Ovary (tissue), 9 donors: ENCODE data around the gene OR51B4. TPM values are rescaled to one million over a fixed set of nuclear protein-coding genes. Genes with fewer than 3 reads are reported as not detected.

Source experiments
- DNase-seq, 5 donors: peaks; one replicate each; pipeline ENCODE4 v3.0.0-alpha.2; 2019 to 2020
- H3K27ac ChIP-seq, 2 donors: fragments of 200-600 bp; one replicate each; pipeline versions ENCODE4 v1.5.1 to v1.8.0; 2019 to 2022
- H3K27me3 ChIP-seq: fragments of 200-600 bp; one replicate; pipeline ENCODE4 v1.8.0; 2022
- H3K36me3 ChIP-seq: fragments of 200-600 bp; sonication (generic); one replicate; pipeline ENCODE4 v1.5.1; 2019
- H3K4me1 ChIP-seq: one replicate; pipeline ENCODE4 v1.8.1; 2013; ENCODE audit warnings: mild to moderate bottlenecking, moderate library complexity; ENCODE audit not compliant: insufficient read depth
- H3K4me3 ChIP-seq: fragments of 200-600 bp; sonication (generic); one replicate; pipeline ENCODE4 v1.5.1; 2017
- H3K9me3 ChIP-seq, 2 donors: fragments of 200-600 bp in 1 of 2; sonication (generic) in 1 of 2; one replicate each; pipeline versions ENCODE4 v1.5.1 to v1.8.1; 2013 to 2019; ENCODE audit warnings: mild to moderate bottlenecking in 1 of 2, moderate library complexity in 1 of 2
- CTCF ChIP-seq, 3 donors: fragments of 450-650 bp in 2 of 3; fragments of 200-600 bp in 1 of 3; IDR thresholded peaks; one replicate each; pipeline versions ENCODE4 v1.5.1 to v1.8.0; 2016 to 2022; ENCODE audit warnings: antibody characterized with exemption in 3 of 3, mild to moderate bottlenecking in 1 of 3
- EP300 ChIP-seq: sonication (generic); formaldehyde crosslinking; IDR thresholded peaks from one replicate; pipeline ENCODE4 v1.6.1; 2017; ENCODE audit warnings: antibody characterized with exemption
- POLR2A ChIP-seq: fragments of 450-650 bp; IDR thresholded peaks from one replicate; pipeline ENCODE4 v1.6.1; 2017; ENCODE audit warnings: antibody characterized with exemption, mild to moderate bottlenecking, moderate library complexity
- WGBS, 3 donors: extraction: QIAGEN DNeasy Blood & Tissue Kit in 1 of 3; methylation state at CpG; one replicate each; pipeline versions ENCODE4 v1.1.5 to v1.1.7; 2013 to 2017; 5-methylcytosine and 5-hydroxymethylcytosine counted together
- intact Hi-C, 4 donors: fragments of 100-400 bp; cut with DNase I; formaldehyde crosslinking; loops; one replicate each; pipeline versions ENCODE4 v1.11.0 to v1.15.1; 2022 to 2023
- polyA plus RNA-seq, 2 donors: library from polyadenylated mRNA; stranded (reverse); fragments of 200-250 nt in 1 of 2; fragments of 350-450 nt in 1 of 2; fragmentation: Illumina TruSeq in 1 of 2; extraction: RNeasy Lipid Tissue Mini Kit (QIAGEN cat#74804) in 1 of 2; gene quantifications; one replicate each; pipeline ENCODE4 v1.2.3, GENCODE V29; 2013 to 2014
- total RNA-seq, 7 donors: library from RNA; depleted of rRNA in 2 of 7; stranded (reverse); fragments of >200 nt in 2 of 7; fragmentation: NEBNext Ultra II Directional in 3 of 7; extraction: Animal tissue kit (Norgen Biotek cat#: 25700) in 3 of 7; gene quantifications; one replicate each; pipeline versions ENCODE4 v1.1.0 to v1.2.4, GENCODE V29; 2016 to 2023
- donor health status: DM: no; HTN: no; CAD: no; lungs with moderate emphysema.
- donor health status: DM: no; HTN: no; CAD: no.
- donor health status: Bipolar disorder and iron deficiency.
- donor health status: DM: yes; HTN: yes; CAD: no.
- donor health status: DM: no; HTN: no; CAD: no.
- donor health status: DM: yes; HTN: yes; CAD: no.

The OR51B4 gene
- total and polyA plus RNA-seq, 9 donors, result 0.25 to 0.63 (median 0.46) TPM; not detected in 5

- TF ChIP-seq CTCF (IDR thresholded peaks at IDR 0.05) (no peak), POLR2A (no peak), EP300 (no peak)
- Histone ChIP-seq H3K9me3 (no peaks in the 10 kb centered on the region), H3K4me1 (no peaks in the 10 kb centered on the region), H3K27me3 (no peaks in the 10 kb centered on the region), H3K27ac (no peak overlapping the region), H3K36me3 (no peaks in the 10 kb centered on the region), H3K4me3 (no peak overlapping the region)
- 32 to 84% (median 40%) methylated on average over 2 of the region's 2 CpGs for WGBS, 3 donors
- intact Hi-C loops, result no loop called here
- DNase-seq, result no peak
Measured at GRCh38 chr11:5251746-5252145, 50.0 kb downstream of the OR51B4 start.

Other genes with a start within 250 kb of the OR51B4 start
- not detected for gene OR52E2, start 242.3 kb downstream of the OR51B4 start, total RNA-seq
- gene OR52E2, start 242.3 kb downstream of the OR51B4 start, polyA plus RNA-seq, result not detected
- gene OR52E1, start 232.4 kb downstream of the OR51B4 start, total RNA-seq, result not detected
- not detected for gene OR52E1, start 232.4 kb downstream of the OR51B4 start, polyA plus RNA-seq
- not detected for gene OR52A5, start 163.6 kb downstream of the OR51B4 start, total RNA-seq
- gene OR52A5, start 163.6 kb downstream of the OR51B4 start, polyA plus RNA-seq, result not detected
- gene OR52A1, start 147.2 kb downstream of the OR51B4 start, total RNA-seq, result under 1 TPM in 1 of 7 donors, not detected in 6; 0.02 TPM
- gene OR52A1, start 147.2 kb downstream of the OR51B4 start, polyA plus RNA-seq, result not detected
- gene OR51V1, start 101.3 kb downstream of the OR51B4 start, total RNA-seq, result not detected
- not detected for gene OR51V1, start 101.3 kb downstream of the OR51B4 start, polyA plus RNA-seq
- 100 to 1,000 TPM in 4 of 7 donors, 10 to 100 TPM in 2, 1 to 10 TPM in 1; 9.1 to 393 (median 118) TPM for gene HBB, start 74.9 kb downstream of the OR51B4 start, total RNA-seq
- 100 to 1,000 TPM in 1 of 2 donors, 10 to 100 TPM in 1; 24.7 to 211 TPM for gene HBB, start 74.9 kb downstream of the OR51B4 start, polyA plus RNA-seq
- gene HBD, start 67.5 kb downstream of the OR51B4 start, total RNA-seq, result 1 to 10 TPM in 2 of 7 donors, not detected in 5; 2.4 to 3.2 TPM
- gene HBD, start 67.5 kb downstream of the OR51B4 start, polyA plus RNA-seq, result not detected
- 1 to 10 TPM in 1 of 7 donors, not detected in 6; 3.7 TPM for gene HBG1, start 52.1 kb downstream of the OR51B4 start, total RNA-seq
- gene HBG1, start 52.1 kb downstream of the OR51B4 start, polyA plus RNA-seq, result not detected
- 1 to 10 TPM in 2 of 7 donors, under 1 TPM in 3, not detected in 2; 0.37 to 9.7 (median 0.53) TPM for gene HBG2, start 47.2 kb downstream of the OR51B4 start, total RNA-seq
- under 1 TPM in 1 of 2 donors, not detected in 1; 0.73 TPM for gene HBG2, start 47.2 kb downstream of the OR51B4 start, polyA plus RNA-seq
- gene HBE1, start 32.0 kb downstream of the OR51B4 start, total RNA-seq, result 1 to 10 TPM in 1 of 7 donors, under 1 TPM in 2, not detected in 4; 0.61 to 2.2 (median 0.63) TPM
- under 1 TPM in 1 of 2 donors, not detected in 1; 0.38 TPM for gene HBE1, start 32.0 kb downstream of the OR51B4 start, polyA plus RNA-seq
- gene OR51B2, start 22.4 kb upstream of the OR51B4 start, total RNA-seq, result 1 to 10 TPM in 1 of 7 donors, under 1 TPM in 4, not detected in 2; 0.27 to 1.7 (median 0.38) TPM
- gene OR51B2, start 22.4 kb upstream of the OR51B4 start, polyA plus RNA-seq, result not detected
- gene OR51B5, start 41.6 kb upstream of the OR51B4 start, total RNA-seq, result 1 to 10 TPM in 4 of 7 donors, under 1 TPM in 3; 0.56 to 2.1 (median 1.1) TPM
- gene OR51B5, start 41.6 kb upstream of the OR51B4 start, polyA plus RNA-seq, result under 1 TPM; 0.30 to 0.47 TPM
- gene OR51B6, start 49.6 kb upstream of the OR51B4 start, total RNA-seq, result not detected
- gene OR51B6, start 49.6 kb upstream of the OR51B4 start, polyA plus RNA-seq, result not detected
- gene OR51M1, start 81.9 kb upstream of the OR51B4 start, total RNA-seq, result under 1 TPM in 1 of 7 donors, not detected in 6; 0.12 TPM
- under 1 TPM in 1 of 2 donors, not detected in 1; 0.08 TPM for gene OR51M1, start 81.9 kb upstream of the OR51B4 start, polyA plus RNA-seq
- not detected for gene OR51Q1, start 120.2 kb upstream of the OR51B4 start, total RNA-seq
- gene OR51Q1, start 120.2 kb upstream of the OR51B4 start, polyA plus RNA-seq, result not detected
- 1 to 10 TPM in 1 of 7 donors, under 1 TPM in 5, not detected in 1; 0.25 to 1.4 (median 0.66) TPM for gene OR51I1, start 139.6 kb upstream of the OR51B4 start, total RNA-seq
- gene OR51I1, start 139.6 kb upstream of the OR51B4 start, polyA plus RNA-seq, result not detected
- not detected for gene OR51I2, start 147.4 kb upstream of the OR51B4 start, total RNA-seq
- not detected for gene OR51I2, start 147.4 kb upstream of the OR51B4 start, polyA plus RNA-seq
- gene OR52D1, start 186.7 kb upstream of the OR51B4 start, total RNA-seq, result not detected
- gene OR52D1, start 186.7 kb upstream of the OR51B4 start, polyA plus RNA-seq, result not detected
- gene UBQLN3, start 208.0 kb upstream of the OR51B4 start, total RNA-seq, result 10 to 100 TPM in 1 of 7 donors, 1 to 10 TPM in 3, under 1 TPM in 3; 0.30 to 10.6 (median 1.0) TPM
- not detected for gene UBQLN3, start 208.0 kb upstream of the OR51B4 start, polyA plus RNA-seq
- gene UBQLNL, start 214.8 kb upstream of the OR51B4 start, total RNA-seq, result 1 to 10 TPM in 6 of 7 donors, under 1 TPM in 1; 0.50 to 3.0 (median 1.3) TPM
- under 1 TPM; 0.73 to 0.87 TPM for gene UBQLNL, start 214.8 kb upstream of the OR51B4 start, polyA plus RNA-seq
- gene OR52H1, start 246.6 kb upstream of the OR51B4 start, total RNA-seq, result 1 to 10 TPM in 3 of 7 donors, under 1 TPM in 4; 0.26 to 3.6 (median 0.89) TPM
- under 1 TPM in 1 of 2 donors, not detected in 1; 0.07 TPM for gene OR52H1, start 246.6 kb upstream of the OR51B4 start, polyA plus RNA-seq